ENCODE results near the gene EDDM3A. TPM values are rescaled to one million over a fixed set of nuclear protein-coding genes. Genes with fewer than 3 reads are reported as not detected.
"Not testable (repeated sequence)": the region's sequence is repeated elsewhere in the genome, so short reads cannot be mapped to it uniquely, and the experiment has no call there.

EDDM3A gene
- total and polyA plus RNA-seq, 2 of the 13 experiments (the other 11 are each of a cell fraction or from before 2014, with no cell fraction given): not detected

DNA sequence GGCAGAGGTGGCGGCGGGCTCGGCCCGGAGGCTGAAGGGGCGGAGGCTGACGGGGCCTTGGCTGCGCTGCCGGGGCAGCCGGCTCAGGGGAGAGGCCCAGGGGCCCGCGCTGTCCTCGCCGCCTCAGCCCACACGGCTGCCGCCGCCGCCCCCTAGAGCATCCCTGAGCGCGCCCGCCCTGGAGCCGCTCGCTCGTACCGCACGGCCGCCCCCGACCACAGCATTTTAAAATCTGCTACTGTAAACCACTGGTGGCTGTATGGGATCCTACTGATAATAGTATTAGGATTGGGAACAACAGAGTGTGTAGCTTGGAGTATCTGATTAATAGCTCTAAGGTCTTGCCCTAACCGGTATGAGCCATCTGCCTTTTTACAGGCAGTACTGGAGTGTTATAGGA lies 22.2 kb upstream of the EDDM3A start:
- peaks cover 0 to 12% of the 10 kb centered on the region in 2 experiments; a peak in 2 of 5 replicates for H3K27me3 ChIP-seq (ENCODE audit: control insufficient read depth in 1 of 2, insufficient read depth in 2 of 2, low read length in 2 of 2)
- H4K20me1 ChIP-seq (ENCODE audit: insufficient read depth, low read length): no peaks in the 10 kb centered on the region
- no peak for DNase-seq (ENCODE audit: low spot score)
- TF ChIP-seq ZNF12 (CRISPR knock-in tag; IDR thresholded peaks at IDR 0.05) (no peak), ZNF615 (CRISPR knock-in tag; IDR thresholded peaks at IDR 0.05; ENCODE audit: borderline replicate concordance) (no peak), CHCHD3 (CRISPR knock-in tag; IDR thresholded peaks at IDR 0.05) (no peak), REXO4 (CRISPR knock-in tag; IDR thresholded peaks at IDR 0.05; ENCODE audit: borderline replicate concordance) (no peak), RBFOX2 (IDR thresholded peaks at IDR 0.05; ENCODE audit: low read depth, low read length) (no peak), JUN (CRISPR knock-in tag; IDR thresholded peaks at IDR 0.05) (no peak), SPEN (CRISPR knock-in tag; IDR thresholded peaks at IDR 0.05; ENCODE audit: low read depth) (no peak), ZC3H4 (CRISPR knock-in tag; IDR thresholded peaks at IDR 0.05; ENCODE audit: borderline replicate concordance) (no peak)
- TF ChIP-seq, protein P1, sequence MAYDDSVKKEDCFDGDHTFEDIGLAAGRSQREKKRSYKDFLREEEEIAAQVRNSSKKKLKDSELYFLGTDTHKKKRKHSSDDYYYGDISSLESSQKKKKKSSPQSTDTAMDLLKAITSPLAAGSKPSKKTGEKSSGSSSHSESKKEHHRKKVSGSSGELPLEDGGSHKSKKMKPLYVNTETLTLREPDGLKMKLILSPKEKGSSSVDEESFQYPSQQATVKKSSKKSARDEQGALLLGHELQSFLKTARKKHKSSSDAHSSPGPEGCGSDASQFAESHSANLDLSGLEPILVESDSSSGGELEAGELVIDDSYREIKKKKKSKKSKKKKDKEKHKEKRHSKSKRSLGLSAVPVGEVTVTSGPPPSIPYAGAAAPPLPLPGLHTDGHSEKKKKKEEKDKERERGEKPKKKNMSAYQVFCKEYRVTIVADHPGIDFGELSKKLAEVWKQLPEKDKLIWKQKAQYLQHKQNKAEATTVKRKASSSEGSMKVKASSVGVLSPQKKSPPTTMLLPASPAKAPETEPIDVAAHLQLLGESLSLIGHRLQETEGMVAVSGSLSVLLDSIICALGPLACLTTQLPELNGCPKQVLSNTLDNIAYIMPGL (CRISPR knock-in tag; IDR thresholded peaks at IDR 0.05; ENCODE audit: borderline replicate concordance in 1 of 2, low read depth in 1 of 2): no peak
- TF ChIP-seq, protein P2, sequence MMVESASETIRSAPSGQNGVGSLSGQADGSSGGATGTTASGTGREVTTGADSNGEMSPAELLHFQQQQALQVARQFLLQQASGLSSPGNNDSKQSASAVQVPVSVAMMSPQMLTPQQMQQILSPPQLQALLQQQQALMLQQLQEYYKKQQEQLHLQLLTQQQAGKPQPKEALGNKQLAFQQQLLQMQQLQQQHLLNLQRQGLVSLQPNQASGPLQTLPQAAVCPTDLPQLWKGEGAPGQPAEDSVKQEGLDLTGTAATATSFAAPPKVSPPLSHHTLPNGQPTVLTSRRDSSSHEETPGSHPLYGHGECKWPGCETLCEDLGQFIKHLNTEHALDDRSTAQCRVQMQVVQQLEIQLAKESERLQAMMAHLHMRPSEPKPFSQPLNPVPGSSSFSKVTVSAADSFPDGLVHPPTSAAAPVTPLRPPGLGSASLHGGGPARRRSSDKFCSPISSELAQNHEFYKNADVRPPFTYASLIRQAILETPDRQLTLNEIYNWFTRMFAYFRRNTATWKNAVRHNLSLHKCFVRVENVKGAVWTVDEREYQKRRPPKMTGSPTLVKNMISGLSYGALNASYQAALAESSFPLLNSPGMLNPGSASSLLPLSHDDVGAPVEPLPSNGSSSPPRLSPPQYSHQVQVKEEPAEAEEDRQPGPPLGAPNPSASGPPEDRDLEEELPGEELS (CRISPR knock-in tag; IDR thresholded peaks at IDR 0.05): no peak
- CTCF ChIA-PET (ENCODE audit: low intra/inter-chr PET ratio, low total read pairs): no interaction called here
- H3K4me1 ChIP-seq (ENCODE audit: insufficient read depth, low read length): no peaks in the 10 kb centered on the region
- ATAC-seq: no peak
- no peak overlapping the region for H3K9ac ChIP-seq (ENCODE audit: insufficient read depth, low read depth, low read length)
- in situ Hi-C loops (cut with HindIII; ENCODE audit: extremely low pct_ligation_motif_present, low pct_unique_long_range_greater_than_20kb) (no loop called here), intact Hi-C loops (cut with micrococcal nuclease; ENCODE audit: unreplicated experiment) (no loop called here)
- H3K27ac ChIP-seq (ENCODE audit: extremely low read length, insufficient read depth, low read length): no peak overlapping the region
- H3K4me3 ChIP-seq (replicated peaks in 1 of 3; ENCODE audit: insufficient read depth in 1 of 3, low read depth in 2 of 3, low read length in 3 of 3): no peak overlapping the region
- no peaks in the 10 kb centered on the region for H3K36me3 ChIP-seq (replicated peaks in 1 of 2; ENCODE audit: control insufficient read depth in 1 of 2, insufficient read depth in 2 of 2, low read length in 2 of 2)
- 88% methylated on average over 21 of the region's 28 CpGs for WGBS (ENCODE audit: low lambda C conversion rate)
- no peak overlapping the region for H2AFZ ChIP-seq (ENCODE audit: low read length)
- no peak overlapping the region for H3K4me2 ChIP-seq (ENCODE audit: low read depth, low read length)
- FAIRE-seq: no peak
- POLR2A ChIA-PET: no interaction called here
- no TSS peak for BruUV-seq (replicated peaks)
- no peaks in the 10 kb centered on the region for H3K79me2 ChIP-seq (ENCODE audit: insufficient read depth, low read length)
- no peaks in the 10 kb centered on the region for H3K9me3 ChIP-seq (ENCODE audit: low read length)

DNA sequence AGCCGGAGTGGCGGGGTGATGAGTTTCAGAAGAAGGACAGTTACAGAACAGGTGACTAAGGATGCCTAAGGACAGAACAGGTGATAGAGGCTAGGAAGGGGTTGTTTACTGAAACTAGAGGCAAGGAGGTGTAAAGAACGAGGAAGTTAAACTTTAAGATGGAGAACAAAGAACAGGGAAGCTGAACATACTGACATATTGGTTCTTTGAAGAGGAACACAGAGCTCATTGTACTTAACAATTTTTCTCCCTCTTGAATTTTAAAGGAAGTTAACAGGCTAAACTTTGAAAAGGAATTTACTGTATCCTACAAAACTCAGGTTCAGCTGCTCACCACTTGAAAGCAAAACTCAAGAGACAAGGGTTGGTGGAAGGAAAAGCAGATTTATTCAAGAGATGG lies 19.6 kb upstream of the EDDM3A start:
- H3K27me3 ChIP-seq (ENCODE audit: control insufficient read depth in 1 of 2, insufficient read depth in 2 of 2, low read length in 2 of 2); H3K4me1 ChIP-seq (ENCODE audit: insufficient read depth, low read length); BruUV-seq (replicated peaks); DNase-seq (ENCODE audit: low spot score); H3K4me2 ChIP-seq (ENCODE audit: low read depth, low read length); POLR2A ChIA-PET; in situ Hi-C loops (cut with HindIII; ENCODE audit: extremely low pct_ligation_motif_present, low pct_unique_long_range_greater_than_20kb); intact Hi-C loops (cut with micrococcal nuclease; ENCODE audit: unreplicated experiment); H3K79me2 ChIP-seq (ENCODE audit: insufficient read depth, low read length); H3K27ac ChIP-seq (ENCODE audit: extremely low read length, insufficient read depth, low read length); ATAC-seq; H3K36me3 ChIP-seq (replicated peaks in 1 of 2; ENCODE audit: control insufficient read depth in 1 of 2, insufficient read depth in 2 of 2, low read length in 2 of 2); H3K9me3 ChIP-seq (ENCODE audit: low read length); H3K9ac ChIP-seq (ENCODE audit: insufficient read depth, low read depth, low read length); CTCF ChIA-PET (ENCODE audit: low intra/inter-chr PET ratio, low total read pairs); H2AFZ ChIP-seq (ENCODE audit: low read length); FAIRE-seq; H4K20me1 ChIP-seq (ENCODE audit: insufficient read depth, low read length); H3K4me3 ChIP-seq (replicated peaks in 1 of 3; ENCODE audit: insufficient read depth in 1 of 3, low read depth in 2 of 3, low read length in 3 of 3): not testable (repeated sequence)
- 63% methylated on average over 3 of the region's 3 CpGs for WGBS (ENCODE audit: low lambda C conversion rate)
